ENCODE data around the gene SPATS2L.

- TF ChIP-seq CTCF (IDR thresholded peaks at IDR 0.05) (no peak), POLR2A (IDR thresholded peaks at IDR 0.05) (no peak)
Measured at GRCh38 chr2:200442471-200442870, 136.0 kb downstream of the SPATS2L start.
